Vagina (tissue), 2 donors: ENCODE data around the gene MYO18A. TPM values are rescaled to one million over a fixed set of nuclear protein-coding genes. Genes with fewer than 3 reads are reported as not detected.

Experiments
- DNase-seq, 2 donors: peaks; one replicate each; pipeline ENCODE4 v3.0.0-alpha.2; 2017; ENCODE audit errors: extremely low spot score in 2 of 2
- H3K27ac ChIP-seq: fragments of 200-600 bp; sonication (generic); one replicate; pipeline ENCODE4 v1.5.1; 2019
- H3K27me3 ChIP-seq: fragments of 200-600 bp; sonication (generic); one replicate; pipeline ENCODE4 v1.5.1; 2019
- H3K36me3 ChIP-seq, 2 donors: fragments of 200-600 bp; sonication (generic); one replicate each; pipeline ENCODE4 v1.5.1; 2017 to 2019
- H3K4me1 ChIP-seq: fragments of 200-600 bp; sonication (generic); one replicate; pipeline ENCODE4 v1.5.1; 2019
- H3K4me3 ChIP-seq, 2 donors: fragments of 200-600 bp; sonication (generic); 1 replicate in 1 of 2; 2 replicates in 1 of 2; pipeline ENCODE4 v1.5.1; 2016 to 2019
- H3K9me3 ChIP-seq: fragments of 200-600 bp; sonication (generic); one replicate; pipeline ENCODE4 v1.5.1; 2019
- POLR2A ChIP-seq, 2 donors: fragments of 450-650 bp; IDR thresholded peaks; one replicate each; pipeline ENCODE4 v1.6.1; 2017; ENCODE audit warnings: antibody characterized with exemption in 2 of 2, mild to moderate bottlenecking in 2 of 2, moderate library complexity in 2 of 2
- POLR2AphosphoS5 ChIP-seq, 2 donors: sonication (generic); formaldehyde crosslinking; IDR thresholded peaks; one replicate each; pipeline ENCODE4 v1.9.0; 2017; ENCODE audit warnings: antibody characterized with exemption in 2 of 2, mild to moderate bottlenecking in 2 of 2, low read depth in 1 of 2; ENCODE audit not compliant: insufficient read depth in 1 of 2
- intact Hi-C: fragments of 100-400 bp; cut with DNase I; formaldehyde crosslinking; loops from one replicate; pipeline ENCODE4 v1.15.1; 2023
- total RNA-seq: library from RNA; depleted of rRNA; stranded (reverse); fragments of >200 nt; gene quantifications from one replicate; pipeline ENCODE4 v1.2.3, GENCODE V29; 2016
- TF ChIP-seq, protein P1 (sequence below), 3 experiments: fragments of 450-650 bp in 2 of 3; fragments of 200-600 bp in 1 of 3; sonication (generic) in 1 of 3; IDR thresholded peaks; one replicate each; pipeline ENCODE4 v1.5.1; 2017 to 2019; ENCODE audit warnings: antibody characterized with exemption in 3 of 3, mild to moderate bottlenecking in 2 of 3, moderate library complexity in 2 of 3

Gene MYO18A
- total RNA-seq, 1 donor from 2014 or later, result 70.7 TPM

DNA sequence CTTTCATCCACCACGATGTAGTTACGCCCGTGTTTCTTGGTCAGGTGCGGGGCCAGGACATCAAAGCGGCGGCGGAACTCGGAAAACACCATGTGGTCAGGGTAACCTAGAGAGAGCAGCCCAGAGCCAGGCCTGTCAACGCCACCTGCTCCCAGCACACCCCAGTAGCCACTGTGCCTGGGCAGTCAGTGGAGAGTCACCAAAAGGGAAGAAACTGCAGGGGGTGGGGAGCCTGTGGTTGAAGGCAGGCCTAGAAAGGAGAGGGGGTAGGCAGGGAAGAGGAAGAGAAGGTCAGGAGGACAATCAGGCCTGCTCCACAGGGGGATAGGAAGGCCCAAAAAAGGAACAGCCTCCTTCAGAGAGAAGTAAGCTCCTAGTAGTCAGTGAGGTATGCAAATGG is 73.1 kb downstream of the MYO18A start:
- H3K4me1 ChIP-seq, result peaks cover under 1% of the 10 kb centered on the region
- H3K9me3 ChIP-seq, result no peaks in the 10 kb centered on the region
- H3K27me3 ChIP-seq, result no peaks in the 10 kb centered on the region
- no peak overlapping the region for H3K27ac ChIP-seq
- no peak for DNase-seq
- peaks cover 0 to 78% of the 10 kb centered on the region in 2 donors for H3K36me3 ChIP-seq
- H3K4me3 ChIP-seq, result no peak overlapping the region
- TF ChIP-seq POLR2AphosphoS5 (IDR thresholded peaks at IDR 0.05; ENCODE audit: insufficient read depth in 1 of 2, low read depth in 1 of 2) (no peak), POLR2A (IDR thresholded peaks at IDR 0.05) (no peak)
- TF ChIP-seq, protein P1, sequence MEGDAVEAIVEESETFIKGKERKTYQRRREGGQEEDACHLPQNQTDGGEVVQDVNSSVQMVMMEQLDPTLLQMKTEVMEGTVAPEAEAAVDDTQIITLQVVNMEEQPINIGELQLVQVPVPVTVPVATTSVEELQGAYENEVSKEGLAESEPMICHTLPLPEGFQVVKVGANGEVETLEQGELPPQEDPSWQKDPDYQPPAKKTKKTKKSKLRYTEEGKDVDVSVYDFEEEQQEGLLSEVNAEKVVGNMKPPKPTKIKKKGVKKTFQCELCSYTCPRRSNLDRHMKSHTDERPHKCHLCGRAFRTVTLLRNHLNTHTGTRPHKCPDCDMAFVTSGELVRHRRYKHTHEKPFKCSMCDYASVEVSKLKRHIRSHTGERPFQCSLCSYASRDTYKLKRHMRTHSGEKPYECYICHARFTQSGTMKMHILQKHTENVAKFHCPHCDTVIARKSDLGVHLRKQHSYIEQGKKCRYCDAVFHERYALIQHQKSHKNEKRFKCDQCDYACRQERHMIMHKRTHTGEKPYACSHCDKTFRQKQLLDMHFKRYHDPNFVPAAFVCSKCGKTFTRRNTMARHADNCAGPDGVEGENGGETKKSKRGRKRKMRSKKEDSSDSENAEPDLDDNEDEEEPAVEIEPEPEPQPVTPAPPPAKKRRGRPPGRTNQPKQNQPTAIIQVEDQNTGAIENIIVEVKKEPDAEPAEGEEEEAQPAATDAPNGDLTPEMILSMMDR (IDR thresholded peaks at IDR 0.05), result no peak
- intact Hi-C loops, result no loop called here

DNA sequence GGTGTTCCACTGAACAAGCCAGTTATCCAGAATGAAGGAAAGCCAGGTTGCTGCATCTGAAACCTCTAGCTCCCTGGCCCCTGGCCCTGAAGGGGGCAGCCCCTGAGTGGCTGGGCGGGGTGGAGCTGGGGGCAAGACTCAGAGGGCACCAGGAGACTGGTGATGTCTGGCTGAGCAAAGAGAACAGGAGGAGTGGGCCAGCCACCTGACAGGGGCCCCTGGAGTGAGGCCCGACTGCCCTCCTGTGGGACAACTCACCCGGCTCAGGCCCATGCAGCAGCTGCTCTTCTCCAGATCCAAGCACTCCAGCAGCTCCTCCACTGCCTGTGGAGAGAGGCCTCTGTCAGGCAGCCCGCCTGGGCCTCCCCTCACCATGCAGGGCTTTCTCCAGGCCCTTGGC is 76.9 kb downstream of the MYO18A start:
- no peaks in the 10 kb centered on the region for H3K4me1 ChIP-seq
- no peaks in the 10 kb centered on the region for H3K9me3 ChIP-seq
- H3K4me3 ChIP-seq, result no peak overlapping the region
- TF ChIP-seq POLR2AphosphoS5 (IDR thresholded peaks at IDR 0.05; ENCODE audit: insufficient read depth in 1 of 2, low read depth in 1 of 2), result no peak
- TF ChIP-seq, protein P1 (IDR thresholded peaks at IDR 0.05), result no peak
- no peak for TF ChIP-seq POLR2A (IDR thresholded peaks at IDR 0.05)
- no peak overlapping the region for H3K27ac ChIP-seq
- no peaks in the 10 kb centered on the region for H3K27me3 ChIP-seq
- H3K36me3 ChIP-seq, result peaks cover 0 to 74% of the 10 kb centered on the region in 2 donors
- intact Hi-C loops, result no loop called here
- no peak for DNase-seq

DNA sequence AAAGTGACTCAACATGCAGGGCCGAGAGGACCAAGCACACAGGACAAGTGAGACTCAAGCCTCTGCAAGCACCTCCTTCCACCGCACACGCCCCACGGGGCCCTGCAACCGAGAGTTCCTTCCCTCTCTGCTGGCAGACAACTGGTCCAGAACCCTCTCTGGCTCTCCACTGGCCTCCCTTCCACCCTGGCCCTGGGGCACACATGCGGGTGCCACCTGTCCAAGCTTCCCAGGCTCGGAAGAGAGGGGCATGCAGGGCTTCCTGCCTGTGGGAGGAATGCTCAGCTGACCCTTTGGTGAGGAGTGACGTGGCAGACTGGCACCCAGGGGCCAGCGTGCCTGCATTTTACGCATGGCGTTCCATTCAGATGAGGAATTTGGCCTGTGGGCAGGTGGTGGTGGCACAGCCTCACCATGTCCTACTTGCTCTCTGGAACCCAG is 77.4 kb downstream of the MYO18A start:
- H3K36me3 ChIP-seq, result peaks cover 0 to 76% of the 10 kb centered on the region in 2 donors
- no peak overlapping the region for H3K4me3 ChIP-seq
- intact Hi-C loops, result no loop called here
- TF ChIP-seq, protein P1 (IDR thresholded peaks at IDR 0.05), result no peak
- TF ChIP-seq POLR2AphosphoS5 (IDR thresholded peaks at IDR 0.05; ENCODE audit: insufficient read depth in 1 of 2, low read depth in 1 of 2) (no peak), POLR2A (IDR thresholded peaks at IDR 0.05) (no peak)
- H3K27me3 ChIP-seq, result no peaks in the 10 kb centered on the region
- no peak overlapping the region for H3K27ac ChIP-seq
- H3K9me3 ChIP-seq, result no peaks in the 10 kb centered on the region
- no peaks in the 10 kb centered on the region for H3K4me1 ChIP-seq
- no peak for DNase-seq

DNA sequence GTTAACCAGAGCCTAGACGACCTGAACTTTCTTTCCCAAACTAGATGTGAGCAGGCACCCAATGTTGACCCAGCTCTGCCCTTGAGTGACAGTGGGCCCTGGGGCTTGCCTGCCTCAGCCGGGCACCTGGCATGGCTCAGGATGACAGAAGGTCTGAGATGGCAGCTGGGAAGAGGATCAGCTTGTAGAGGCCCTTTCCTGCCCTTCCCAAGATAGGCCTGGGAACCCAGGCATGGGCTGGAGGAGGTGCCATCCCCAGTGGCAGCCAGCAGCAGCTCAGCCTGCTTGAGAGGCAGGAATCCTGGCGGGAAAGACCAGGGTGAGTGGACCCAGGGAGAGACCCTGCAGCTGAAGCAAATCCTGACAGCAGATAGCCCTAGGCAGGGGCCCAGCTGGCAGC is 78.2 kb downstream of the MYO18A start:
- no peak for DNase-seq
- H3K27ac ChIP-seq, result no peak overlapping the region
- no peaks in the 10 kb centered on the region for H3K9me3 ChIP-seq
- no peaks in the 10 kb centered on the region for H3K4me1 ChIP-seq
- TF ChIP-seq POLR2AphosphoS5 (IDR thresholded peaks at IDR 0.05; ENCODE audit: insufficient read depth in 1 of 2, low read depth in 1 of 2) (no peak), POLR2A (IDR thresholded peaks at IDR 0.05) (no peak)
- TF ChIP-seq, protein P1 (IDR thresholded peaks at IDR 0.05), result no peak
- H3K36me3 ChIP-seq, result peaks cover 0 to 79% of the 10 kb centered on the region in 2 donors
- H3K27me3 ChIP-seq, result no peaks in the 10 kb centered on the region
- intact Hi-C loops, result no loop called here
- H3K4me3 ChIP-seq, result no peak overlapping the region

DNA sequence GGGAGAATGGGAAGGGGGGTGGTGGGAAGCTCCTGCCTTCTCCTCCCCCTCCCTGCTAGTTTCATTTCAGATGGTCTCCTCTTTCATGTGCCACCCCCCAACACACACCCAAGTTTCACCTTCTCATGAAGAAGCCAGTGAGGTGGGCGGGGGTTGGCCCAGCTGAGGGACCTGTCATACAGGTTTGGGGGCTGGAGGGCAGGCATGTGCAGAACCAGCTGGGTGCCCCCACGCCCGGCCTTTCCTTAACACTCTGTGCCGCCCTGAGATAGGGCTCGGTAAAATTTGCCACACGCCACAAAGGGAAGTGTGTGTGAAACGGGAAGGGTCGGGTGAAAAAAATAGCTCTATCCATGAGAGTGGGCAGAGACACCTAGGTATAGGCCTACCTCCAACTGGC is 79.9 kb downstream of the MYO18A start:
- Histone ChIP-seq H3K9me3 (no peaks in the 10 kb centered on the region), H3K27me3 (no peaks in the 10 kb centered on the region), H3K4me3 (no peak overlapping the region), H3K36me3 (peaks cover 0 to 78% of the 10 kb centered on the region in 2 donors), H3K4me1 (no peaks in the 10 kb centered on the region), H3K27ac (no peak overlapping the region)
- DNase-seq, result no peak
- intact Hi-C loops, result no loop called here
- TF ChIP-seq POLR2A (IDR thresholded peaks at IDR 0.05), result no peak
- TF ChIP-seq POLR2AphosphoS5 (IDR thresholded peaks at IDR 0.05; ENCODE audit: insufficient read depth in 1 of 2, low read depth in 1 of 2), result no peak
